GM21786 (cell line): ENCODE results near the gene DRD3.

Source experiments
- ATAC-seq: cut with Tn5 transposase; IDR thresholded peaks from one replicate; pipeline ENCODE4 v1.9.1; 2021; ENCODE audit not compliant: unreplicated experiment

Gene DRD3

DNA sequence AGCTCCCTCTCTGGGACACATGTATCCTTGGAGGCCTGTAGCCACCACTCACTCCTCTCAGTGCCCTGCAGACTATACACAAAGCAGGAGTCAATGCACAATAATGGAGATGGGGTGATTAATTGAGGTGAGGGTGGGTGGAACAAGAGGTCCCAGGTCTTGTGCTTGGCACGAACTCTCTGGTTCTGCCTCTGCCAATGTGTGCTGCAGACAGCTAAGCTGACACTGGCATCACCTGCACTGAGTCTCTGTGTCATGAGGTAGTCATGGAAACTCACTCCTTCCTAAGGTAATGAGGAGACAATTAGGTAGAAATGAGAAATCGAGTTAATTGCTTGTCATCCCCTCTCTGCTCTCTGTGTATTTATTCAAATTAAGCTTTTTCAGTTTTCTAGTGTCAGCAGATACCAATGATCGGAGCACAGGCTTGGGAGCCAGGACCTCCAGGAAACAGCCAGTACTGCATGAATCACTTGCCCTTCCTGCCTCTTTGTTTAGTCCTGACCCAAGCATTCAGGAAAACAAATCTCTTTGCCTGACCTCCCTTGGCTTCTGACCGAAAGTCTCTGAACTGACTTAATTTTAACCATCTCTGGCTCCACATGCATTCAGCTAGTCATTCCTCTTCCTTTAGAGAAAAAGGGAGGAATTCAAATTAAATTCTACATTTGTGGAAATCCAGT lies 56.7 kb downstream of the DRD3 start:
- no peak for ATAC-seq

DNA sequence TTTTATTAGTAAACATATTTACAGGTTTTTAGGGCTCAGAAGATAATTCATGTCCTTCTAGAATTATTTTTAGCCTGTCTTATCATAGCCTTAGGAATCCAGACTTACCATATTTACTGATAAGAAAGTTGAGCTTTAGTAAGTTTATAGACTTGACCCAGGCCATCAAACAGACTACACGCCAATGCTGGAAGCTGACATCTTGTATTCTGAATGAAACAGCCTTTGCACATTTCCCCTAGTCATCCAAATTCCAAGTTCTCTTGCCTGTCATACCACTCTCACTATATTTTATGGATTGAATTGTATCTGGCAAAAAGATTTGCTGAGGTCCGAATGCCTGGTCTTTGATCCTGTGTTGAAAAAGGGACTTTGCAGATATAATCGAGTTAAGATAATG lies 58.6 kb downstream of the DRD3 start:
- no peak for ATAC-seq

DNA sequence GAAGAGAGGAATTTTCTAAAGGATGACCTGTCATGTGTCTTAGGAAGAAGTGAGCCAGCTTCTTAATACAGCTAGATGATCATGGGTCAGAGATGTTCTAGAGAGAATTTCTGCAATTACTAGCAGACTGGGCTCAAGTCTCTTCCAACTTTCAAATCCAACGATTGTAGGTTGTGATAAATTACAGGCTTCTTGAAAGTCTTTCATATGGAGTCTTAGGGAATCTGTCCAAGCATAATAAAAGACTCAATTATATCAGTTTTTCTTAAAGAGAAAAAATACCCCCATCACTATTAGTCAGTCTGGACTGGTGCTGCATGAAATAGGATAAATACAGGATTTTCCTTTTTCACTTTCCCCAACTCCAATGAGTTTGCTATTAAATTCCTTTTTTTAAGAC lies 59.1 kb downstream of the DRD3 start:
- no peak for ATAC-seq

- no peak for ATAC-seq
Measured at GRCh38 chr3:114115143-114115542, 63.7 kb downstream of the DRD3 start.

DNA sequence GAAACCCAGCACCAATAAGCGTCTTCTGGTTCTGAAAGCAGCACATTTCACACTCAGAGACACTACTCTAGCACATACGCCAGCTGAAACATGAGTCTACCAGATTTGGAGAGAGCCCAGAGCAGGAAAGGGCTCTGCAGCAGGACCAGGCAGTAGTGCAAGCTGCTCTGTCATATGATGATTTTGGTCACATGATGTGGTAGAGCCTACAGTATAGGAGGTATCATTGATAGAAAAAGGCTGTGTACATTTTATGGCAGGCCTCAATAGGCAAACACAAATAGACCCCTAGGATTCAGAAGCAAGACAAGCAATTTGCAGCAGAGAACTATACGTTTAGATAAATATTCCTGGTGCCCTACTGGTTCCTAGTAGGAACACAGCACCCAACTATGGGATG lies 64.1 kb downstream of the DRD3 start:
- no peak for ATAC-seq

GRCh38 chr3:114112696-114113095 lies 66.2 kb downstream of the DRD3 start:
- ATAC-seq = no peak

DNA sequence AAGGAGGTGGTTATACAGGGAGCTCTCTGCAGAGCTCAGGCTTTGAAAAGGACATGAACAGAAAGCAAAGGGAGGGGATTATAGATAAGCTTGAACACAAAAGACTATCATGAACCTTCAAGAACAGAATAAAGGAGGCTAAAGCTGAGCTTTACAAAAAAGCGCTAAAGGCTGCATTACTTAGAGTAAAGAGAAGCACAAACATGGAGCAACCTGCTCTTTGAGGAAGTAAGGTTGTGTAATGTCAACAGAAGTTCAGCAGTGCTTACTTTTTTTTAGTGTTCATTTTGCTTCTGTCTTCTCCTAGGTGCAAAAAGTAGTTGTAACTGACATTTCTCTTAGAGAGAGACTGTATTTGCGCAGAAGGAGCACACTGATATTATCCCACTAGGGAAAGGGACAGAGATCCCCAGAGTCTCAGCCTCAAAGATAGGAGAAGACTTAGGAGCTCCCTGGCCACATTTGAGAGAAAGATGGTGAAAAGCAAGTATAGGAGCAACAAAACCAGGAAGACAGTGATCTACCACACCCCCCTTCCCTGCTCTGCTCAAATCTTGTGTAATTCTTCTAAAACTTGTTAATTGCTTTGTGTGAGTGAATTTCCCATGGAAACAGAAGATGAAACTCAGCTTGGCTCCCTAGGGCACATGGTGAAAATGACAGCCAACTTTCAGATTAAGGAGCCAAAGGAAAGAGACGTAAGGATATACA lies 67.6 kb downstream of the DRD3 start:
- ATAC-seq = no peak

- no peak for ATAC-seq
Measured at GRCh38 chr3:114110439-114110838, 68.4 kb downstream of the DRD3 start.

DNA sequence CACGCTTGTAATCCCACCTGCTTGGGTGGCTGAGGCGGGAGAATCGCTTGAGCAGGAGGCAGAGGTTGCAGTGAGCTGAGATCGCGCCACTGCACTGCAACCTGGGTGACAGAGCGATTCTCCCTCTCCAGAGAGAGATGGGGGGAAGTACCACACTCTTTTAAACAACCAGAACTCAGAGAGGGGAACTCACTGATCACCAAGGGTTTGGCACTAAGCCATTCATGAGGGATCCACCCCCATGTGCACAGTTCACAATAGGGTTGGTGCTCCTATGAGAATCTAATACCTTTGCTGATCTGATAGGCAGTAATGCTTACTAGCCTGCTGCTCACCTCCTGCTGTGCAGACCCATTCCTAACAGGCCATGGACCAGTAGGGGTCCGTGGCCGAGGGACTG lies 70.7 kb downstream of the DRD3 start:
- ATAC-seq = no peak

- ATAC-seq = no peak
Measured at GRCh38 chr3:114104414-114104813, 74.4 kb downstream of the DRD3 start.

DNA sequence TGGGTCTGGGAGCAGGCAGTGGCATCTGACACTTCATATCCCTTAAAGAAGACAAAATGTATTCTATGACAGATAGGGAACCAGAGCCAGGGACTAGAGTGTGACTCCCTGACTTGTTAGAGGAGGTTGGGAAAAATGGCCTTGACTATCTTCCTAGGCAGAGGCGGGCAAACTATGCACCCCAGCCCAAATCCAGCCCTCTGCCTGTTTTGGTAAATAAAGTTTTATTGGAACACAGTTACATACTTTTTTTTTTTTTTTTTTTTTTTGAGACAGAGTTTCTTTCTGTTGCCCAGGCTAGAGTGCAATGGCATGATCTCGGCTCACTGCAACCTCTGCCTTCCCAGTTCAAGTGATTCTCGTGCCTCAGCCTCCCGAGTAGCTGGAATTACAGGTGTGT lies 75.0 kb downstream of the DRD3 start:
- no peak for ATAC-seq

GRCh38 chr3:114103181-114103580 lies 75.7 kb downstream of the DRD3 start:
- no peak for ATAC-seq

GRCh38 chr3:114101101-114101500 lies 77.8 kb downstream of the DRD3 start:
- ATAC-seq = no peak

GRCh38 chr3:114095796-114096195 lies 83.1 kb downstream of the DRD3 start:
- no peak for ATAC-seq

- no peak for ATAC-seq
Measured at GRCh38 chr3:114093596-114093995, 85.3 kb downstream of the DRD3 start.

DNA sequence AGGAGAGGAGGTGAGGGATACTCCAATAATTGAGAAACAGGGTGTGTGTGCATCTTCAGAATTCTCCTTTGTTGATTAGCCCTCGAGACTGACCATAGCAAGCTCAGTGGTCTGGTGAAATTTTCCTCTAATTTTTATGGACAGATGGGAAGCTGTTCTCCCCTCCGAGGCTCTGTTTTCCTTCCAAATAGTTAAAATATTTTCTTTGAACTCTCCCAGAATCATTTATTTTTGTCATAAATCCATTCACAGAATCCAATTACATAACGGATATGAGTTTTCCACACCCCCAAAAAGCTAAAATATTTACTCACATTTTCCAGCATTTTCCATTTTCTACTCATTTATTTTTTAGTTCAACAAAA lies 85.9 kb downstream of the DRD3 start:
- no peak for ATAC-seq

- ATAC-seq = no peak
Measured at GRCh38 chr3:114092151-114093015, 86.5 kb downstream of the DRD3 start.

DNA sequence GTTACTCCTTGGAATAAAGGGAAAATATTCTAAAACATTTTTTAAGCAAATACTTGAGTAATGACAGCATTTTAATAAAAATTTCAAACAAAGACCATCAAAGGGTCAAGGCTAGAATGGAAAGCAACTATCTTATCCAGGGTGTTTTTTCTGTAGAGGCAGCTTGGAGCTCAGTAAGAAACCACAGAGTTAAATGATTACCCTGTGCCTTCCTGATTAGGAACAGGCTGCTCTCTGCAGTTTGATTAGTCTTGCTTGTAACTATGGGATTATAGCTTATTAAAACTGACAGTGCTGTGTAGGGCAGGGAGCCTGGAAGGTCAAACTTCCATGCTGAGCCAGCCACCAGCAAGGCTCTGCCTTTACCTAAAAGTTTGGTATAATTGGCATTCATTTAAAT lies 89.2 kb downstream of the DRD3 start:
- ATAC-seq = no peak

DNA sequence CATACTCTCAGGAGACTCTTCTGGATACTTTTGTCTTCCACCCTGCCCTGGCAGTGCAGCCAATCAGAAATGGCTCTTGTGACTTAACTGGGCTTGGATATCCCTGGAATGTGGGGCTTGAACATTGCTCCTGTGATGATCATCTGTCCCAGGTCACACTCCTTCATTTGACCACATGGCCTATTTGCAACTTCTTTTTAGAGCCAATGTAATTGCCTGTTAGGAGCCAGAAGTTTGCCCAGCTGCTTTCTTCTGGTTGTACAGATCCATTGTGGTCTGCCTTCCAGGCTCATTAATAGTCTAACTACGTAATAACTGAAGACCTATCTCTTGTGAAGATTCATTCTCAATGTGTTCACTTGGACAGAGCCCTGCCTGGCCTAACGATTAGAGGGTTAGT lies 92.5 kb downstream of the DRD3 start:
- ATAC-seq = no peak

GRCh38 chr3:114083112-114083511 lies 95.7 kb downstream of the DRD3 start:
- ATAC-seq = no peak

- ATAC-seq = no peak
Measured at GRCh38 chr3:114081037-114081436, 97.8 kb downstream of the DRD3 start.

- no peak for ATAC-seq
Measured at GRCh38 chr3:114080201-114080600, 98.7 kb downstream of the DRD3 start.
